Measurements from ENCODE around the gene KCNA3.

The KCNA3 gene

GRCh38 chr1:110688514-110688913 is 13.8 kb upstream of the KCNA3 start:
- Histone ChIP-seq H3K27ac (no peak overlapping the region), H3K9ac (ENCODE audit: insufficient read length) (no peak overlapping the region), H3K4me3 (no peak overlapping the region), H3K36me3 (ENCODE audit: insufficient read depth, low read length) (no peaks in the 10 kb centered on the region), H3K9me3 (ENCODE audit: low read depth, low read length) (no peaks in the 10 kb centered on the region)
- TF ChIP-seq POLR2AphosphoS5 (IDR thresholded peaks at IDR 0.05; ENCODE audit: borderline replicate concordance, low read depth, low read length) (no peak), EZH2 (IDR thresholded peaks at IDR 0.05) (no peak), FOXP2 (optimal IDR thresholded peaks at IDR 0.05; ENCODE audit: control extremely low read depth, extremely low read length, insufficient read depth) (no peak)
- no peak for DNase-seq (ENCODE audit: low read depth, low spot score)

GRCh38 chr1:110687250-110687649 is 12.5 kb upstream of the KCNA3 start:
- no peak overlapping the region for H3K27ac ChIP-seq
- no peaks in the 10 kb centered on the region for H3K36me3 ChIP-seq (ENCODE audit: insufficient read depth, low read length)
- no peak for TF ChIP-seq POLR2AphosphoS5 (IDR thresholded peaks at IDR 0.05; ENCODE audit: borderline replicate concordance, low read depth, low read length)
- TF ChIP-seq EZH2 (IDR thresholded peaks at IDR 0.05), result no peak
- TF ChIP-seq FOXP2 (optimal IDR thresholded peaks at IDR 0.05; ENCODE audit: control extremely low read depth, extremely low read length, insufficient read depth), result no peak
- DNase-seq (ENCODE audit: low read depth, low spot score), result no peak
- H3K9ac ChIP-seq (ENCODE audit: insufficient read length), result no peak overlapping the region
- no peak overlapping the region for H3K4me3 ChIP-seq
- H3K9me3 ChIP-seq (ENCODE audit: low read depth, low read length), result no peaks in the 10 kb centered on the region

- Histone ChIP-seq H3K27ac (no peak overlapping the region), H3K36me3 (ENCODE audit: insufficient read depth, low read length) (no peaks in the 10 kb centered on the region), H3K9me3 (ENCODE audit: low read depth, low read length) (no peaks in the 10 kb centered on the region), H3K4me3 (no peak overlapping the region), H3K9ac (ENCODE audit: insufficient read length) (no peak overlapping the region)
- TF ChIP-seq FOXP2 (optimal IDR thresholded peaks at IDR 0.05; ENCODE audit: control extremely low read depth, extremely low read length, insufficient read depth) (no peak), POLR2AphosphoS5 (IDR thresholded peaks at IDR 0.05; ENCODE audit: borderline replicate concordance, low read depth, low read length) (no peak), EZH2 (IDR thresholded peaks at IDR 0.05) (no peak)
- no peak for DNase-seq (ENCODE audit: low read depth, low spot score)
These were observed 11.4 kb upstream of the KCNA3 start for GRCh38 chr1:110686188-110686587.

GRCh38 chr1:110684491-110684890 is 9.8 kb upstream of the KCNA3 start:
- Histone ChIP-seq H3K9ac (ENCODE audit: insufficient read length) (no peak overlapping the region), H3K4me3 (no peak overlapping the region), H3K27ac (no peak overlapping the region), H3K9me3 (ENCODE audit: low read depth, low read length) (no peaks in the 10 kb centered on the region), H3K36me3 (ENCODE audit: insufficient read depth, low read length) (no peaks in the 10 kb centered on the region)
- no peak for DNase-seq (ENCODE audit: low read depth, low spot score)
- no peak for TF ChIP-seq EZH2 (IDR thresholded peaks at IDR 0.05)

- no peak for TF ChIP-seq POLR2AphosphoS5 (IDR thresholded peaks at IDR 0.05; ENCODE audit: borderline replicate concordance, low read depth, low read length)
- no peak for TF ChIP-seq FOXP2 (optimal IDR thresholded peaks at IDR 0.05; ENCODE audit: control extremely low read depth, extremely low read length, insufficient read depth)
- TF ChIP-seq EZH2 (IDR thresholded peaks at IDR 0.05), result no peak
- Histone ChIP-seq H3K36me3 (ENCODE audit: insufficient read depth, low read length) (no peaks in the 10 kb centered on the region), H3K9ac (ENCODE audit: insufficient read length) (no peak overlapping the region), H3K27ac (no peak overlapping the region), H3K9me3 (ENCODE audit: low read depth, low read length) (no peaks in the 10 kb centered on the region), H3K4me3 (no peak overlapping the region)
- no peak for DNase-seq (ENCODE audit: low read depth, low spot score)
These were observed 8.2 kb upstream of the KCNA3 start for GRCh38 chr1:110682898-110683297.

- H3K27ac ChIP-seq, result no peak overlapping the region
- H3K4me3 ChIP-seq, result no peak overlapping the region
- H3K9me3 ChIP-seq (ENCODE audit: low read depth, low read length), result no peaks in the 10 kb centered on the region
- TF ChIP-seq POLR2AphosphoS5 (IDR thresholded peaks at IDR 0.05; ENCODE audit: borderline replicate concordance, low read depth, low read length) (no peak), EZH2 (IDR thresholded peaks at IDR 0.05) (no peak), FOXP2 (optimal IDR thresholded peaks at IDR 0.05; ENCODE audit: control extremely low read depth, extremely low read length, insufficient read depth) (no peak)
- no peaks in the 10 kb centered on the region for H3K36me3 ChIP-seq (ENCODE audit: insufficient read depth, low read length)
- no peak overlapping the region for H3K9ac ChIP-seq (ENCODE audit: insufficient read length)
- DNase-seq (ENCODE audit: low read depth, low spot score), result no peak
These were observed 5.4 kb upstream of the KCNA3 start for GRCh38 chr1:110680036-110680735.

- no peak for DNase-seq (ENCODE audit: low read depth, low spot score)
- Histone ChIP-seq H3K27ac (no peak overlapping the region), H3K9ac (ENCODE audit: insufficient read length) (no peak overlapping the region), H3K9me3 (ENCODE audit: low read depth, low read length) (no peaks in the 10 kb centered on the region), H3K36me3 (ENCODE audit: insufficient read depth, low read length) (no peaks in the 10 kb centered on the region), H3K4me3 (no peak overlapping the region)
- no peak for TF ChIP-seq FOXP2 (optimal IDR thresholded peaks at IDR 0.05; ENCODE audit: control extremely low read depth, extremely low read length, insufficient read depth)
- no peak for TF ChIP-seq EZH2 (IDR thresholded peaks at IDR 0.05)
- no peak for TF ChIP-seq POLR2AphosphoS5 (IDR thresholded peaks at IDR 0.05; ENCODE audit: borderline replicate concordance, low read depth, low read length)
These were observed 2.8 kb upstream of the KCNA3 start for GRCh38 chr1:110677526-110677925.

- Histone ChIP-seq H3K27ac (no peak overlapping the region), H3K9ac (ENCODE audit: insufficient read length) (no peak overlapping the region), H3K4me3 (no peak overlapping the region), H3K9me3 (ENCODE audit: low read depth, low read length) (no peaks in the 10 kb centered on the region), H3K36me3 (ENCODE audit: insufficient read depth, low read length) (no peaks in the 10 kb centered on the region)
- DNase-seq (ENCODE audit: low read depth, low spot score), result no peak
- TF ChIP-seq FOXP2 (optimal IDR thresholded peaks at IDR 0.05; ENCODE audit: control extremely low read depth, extremely low read length, insufficient read depth) (no peak), EZH2 (IDR thresholded peaks at IDR 0.05) (no peak), POLR2AphosphoS5 (IDR thresholded peaks at IDR 0.05; ENCODE audit: borderline replicate concordance, low read depth, low read length) (no peak)
These were observed 2.2 kb upstream of the KCNA3 start for GRCh38 chr1:110676970-110677369.

Measured in SK-N-MC (cell line).